Right hindlimb (tissue), 1 donor: ENCODE measurements around the gene PRKAG2.

Experiments
- DNase-seq: peaks from one replicate; pipeline ENCODE4 v3.0.0-alpha.2; 2018

Gene PRKAG2

DNA sequence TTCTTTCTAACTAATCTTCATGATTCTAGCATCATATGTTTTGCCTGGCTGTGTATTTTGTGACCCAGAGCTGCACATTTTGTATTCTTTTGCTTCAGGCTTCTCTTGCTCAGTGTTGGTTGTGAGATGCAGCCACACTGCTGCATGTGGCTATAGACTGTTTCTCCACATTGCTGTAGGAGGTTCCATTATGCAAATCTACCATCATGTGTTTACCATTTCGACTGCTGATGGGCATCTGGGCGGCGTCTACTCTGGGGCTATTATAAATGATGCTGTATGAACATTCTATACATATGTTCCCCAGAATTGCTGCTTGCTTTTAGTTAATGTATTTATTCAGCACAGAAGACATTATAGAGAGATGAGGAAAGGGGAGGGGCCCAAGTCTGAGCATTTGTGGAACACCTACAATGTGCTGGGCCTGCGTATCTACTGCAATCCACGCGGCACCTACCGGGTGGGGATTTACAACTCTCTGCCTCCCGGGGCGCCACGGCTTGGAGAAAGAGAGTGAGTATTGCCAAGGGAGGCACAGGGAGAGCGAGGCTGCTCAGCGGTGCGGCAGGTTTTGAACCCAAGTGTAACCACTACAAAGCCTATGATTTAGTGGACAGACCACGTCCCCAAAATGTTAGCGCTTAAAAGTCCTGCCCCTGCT lies 172.5 kb downstream of the PRKAG2 start:
- no peak for DNase-seq

- DNase-seq: no peak
Observed at GRCh38 chr7:151702961-151703360, 174.0 kb downstream of the PRKAG2 start.

- DNase-seq: no peak
Observed at GRCh38 chr7:151700586-151701165, 176.2 kb downstream of the PRKAG2 start.

- DNase-seq: no peak
Observed at GRCh38 chr7:151699928-151700319, 177.0 kb downstream of the PRKAG2 start.

- no peak for DNase-seq
Observed at GRCh38 chr7:151699147-151699927, 177.6 kb downstream of the PRKAG2 start.

- no peak for DNase-seq
Observed at GRCh38 chr7:151697942-151698341, 179.0 kb downstream of the PRKAG2 start.

DNA sequence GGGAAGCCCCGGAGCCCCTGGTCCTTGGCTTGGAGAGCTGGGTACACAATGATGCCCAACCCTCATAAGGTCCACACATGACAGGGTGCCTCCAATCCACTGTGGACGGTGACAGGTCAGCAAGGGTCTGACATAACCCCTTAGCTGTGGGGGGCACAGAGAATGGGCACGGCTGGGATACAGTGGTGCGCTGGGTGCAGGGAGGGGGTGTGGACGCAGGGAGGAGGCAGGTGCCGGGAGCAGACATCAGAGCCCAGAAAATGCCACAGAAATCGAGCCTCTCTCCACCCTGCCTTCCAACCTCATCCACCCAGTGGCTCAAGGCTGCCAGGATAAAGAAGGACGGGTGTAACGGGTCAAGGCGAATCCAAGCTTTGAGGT lies 179.4 kb downstream of the PRKAG2 start:
- no peak for DNase-seq

DNA sequence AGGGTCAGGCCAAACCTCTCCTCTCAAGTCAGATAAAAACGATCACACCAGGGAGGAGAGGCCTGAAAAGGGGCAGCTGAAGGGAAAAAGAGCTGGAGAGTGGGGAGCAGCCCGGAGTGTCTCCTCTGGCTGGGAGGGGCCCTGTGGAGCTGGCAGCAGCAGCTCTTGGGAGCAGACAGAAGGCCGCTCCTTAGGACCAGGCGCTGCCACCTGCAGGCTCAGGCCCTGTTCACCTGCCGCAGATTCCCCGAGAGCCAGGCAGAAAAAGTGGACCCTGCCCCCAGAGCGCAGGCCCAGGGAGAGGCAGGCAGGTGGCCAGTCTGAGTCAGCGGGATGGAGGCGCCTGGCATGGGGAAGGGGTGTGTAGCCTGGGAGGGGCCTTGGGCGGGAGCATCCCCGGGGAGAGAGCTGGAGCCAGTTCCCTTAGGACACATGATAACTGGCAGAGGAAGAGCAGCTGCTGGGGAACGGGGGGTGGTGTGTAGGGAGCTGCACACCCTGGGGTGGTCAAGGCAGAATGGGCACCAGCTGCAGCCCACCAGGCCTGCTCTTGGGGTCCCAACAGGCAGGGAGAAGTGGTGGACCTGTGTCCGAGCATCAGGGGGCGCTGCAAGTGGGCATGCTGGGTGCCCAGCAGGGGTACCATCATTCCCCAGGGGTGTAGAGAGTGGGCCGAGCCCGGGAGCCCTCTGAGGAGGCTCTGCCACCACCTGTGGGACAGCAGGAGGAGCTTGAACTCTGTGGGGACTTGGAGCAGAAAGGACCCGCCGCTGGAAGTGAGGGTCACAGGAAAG lies 180.0 kb downstream of the PRKAG2 start:
- no peak for DNase-seq

- no peak for DNase-seq
Observed at GRCh38 chr7:151695951-151696541, 180.9 kb downstream of the PRKAG2 start.

GRCh38 chr7:151694828-151695580 lies 181.9 kb downstream of the PRKAG2 start:
- DNase-seq: peak; percentile 53

DNA sequence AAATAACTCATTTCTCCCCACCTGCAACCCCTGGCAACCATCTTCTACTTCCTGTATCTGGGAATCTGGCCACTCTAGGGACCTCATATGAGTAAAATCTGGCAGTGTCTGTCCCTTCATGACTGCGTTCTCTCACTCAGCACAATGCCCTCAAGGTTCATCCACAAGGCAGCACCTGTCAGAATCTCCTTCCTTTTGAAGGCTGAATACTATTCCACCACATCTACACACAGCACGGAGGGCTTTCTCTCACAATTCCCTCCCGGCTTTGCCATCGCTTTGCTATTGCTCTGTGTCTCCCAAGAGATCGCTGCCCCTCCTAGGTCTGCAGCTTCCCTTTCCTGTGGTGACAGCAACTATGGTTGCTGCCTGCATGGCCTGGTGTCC lies 182.5 kb downstream of the PRKAG2 start:
- no peak for DNase-seq

- DNase-seq: no peak
Observed at GRCh38 chr7:151693140-151693539, 183.8 kb downstream of the PRKAG2 start.

DNA sequence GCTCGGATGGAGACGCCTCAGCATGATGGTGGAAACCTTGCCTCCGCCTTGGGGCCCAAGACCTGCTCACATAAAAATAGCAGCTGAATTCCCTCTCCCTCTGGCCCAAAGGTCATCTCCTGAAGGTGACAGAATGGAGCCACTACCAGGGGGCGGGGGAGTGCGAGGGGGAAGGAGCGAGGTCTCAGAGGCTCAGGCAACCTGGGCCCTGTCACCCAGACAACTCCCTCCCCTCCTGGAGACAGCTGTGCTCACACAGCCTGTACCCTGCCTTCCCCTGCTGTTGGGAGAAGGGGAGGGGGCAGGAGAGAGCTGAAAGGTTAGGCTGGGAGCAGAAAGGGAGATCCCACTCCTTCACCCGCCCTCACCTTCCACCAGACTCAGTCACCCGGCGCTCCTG lies 184.2 kb downstream of the PRKAG2 start:
- DNase-seq: no peak

GRCh38 chr7:151691449-151691848 lies 185.5 kb downstream of the PRKAG2 start:
- DNase-seq: no peak

DNA sequence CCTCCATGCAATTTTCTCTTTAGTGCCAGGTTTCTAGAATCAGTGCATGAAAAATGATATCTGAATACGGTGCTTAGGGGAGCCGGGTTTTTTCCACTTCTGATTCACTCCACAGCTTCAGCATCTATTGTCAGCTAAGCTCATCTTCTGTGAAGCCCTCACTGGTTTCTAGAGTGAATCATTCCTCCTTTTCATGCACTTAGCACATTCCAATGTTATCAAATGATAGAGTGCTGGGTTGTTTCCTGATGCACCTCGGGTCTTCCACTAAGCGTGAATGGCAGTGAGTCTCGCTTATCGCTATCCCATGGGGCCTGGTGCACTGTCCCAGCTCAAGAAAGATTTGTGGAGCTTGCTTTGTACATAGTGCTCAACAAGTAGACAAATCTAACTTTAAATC lies 186.3 kb downstream of the PRKAG2 start:
- no peak for DNase-seq

DNA sequence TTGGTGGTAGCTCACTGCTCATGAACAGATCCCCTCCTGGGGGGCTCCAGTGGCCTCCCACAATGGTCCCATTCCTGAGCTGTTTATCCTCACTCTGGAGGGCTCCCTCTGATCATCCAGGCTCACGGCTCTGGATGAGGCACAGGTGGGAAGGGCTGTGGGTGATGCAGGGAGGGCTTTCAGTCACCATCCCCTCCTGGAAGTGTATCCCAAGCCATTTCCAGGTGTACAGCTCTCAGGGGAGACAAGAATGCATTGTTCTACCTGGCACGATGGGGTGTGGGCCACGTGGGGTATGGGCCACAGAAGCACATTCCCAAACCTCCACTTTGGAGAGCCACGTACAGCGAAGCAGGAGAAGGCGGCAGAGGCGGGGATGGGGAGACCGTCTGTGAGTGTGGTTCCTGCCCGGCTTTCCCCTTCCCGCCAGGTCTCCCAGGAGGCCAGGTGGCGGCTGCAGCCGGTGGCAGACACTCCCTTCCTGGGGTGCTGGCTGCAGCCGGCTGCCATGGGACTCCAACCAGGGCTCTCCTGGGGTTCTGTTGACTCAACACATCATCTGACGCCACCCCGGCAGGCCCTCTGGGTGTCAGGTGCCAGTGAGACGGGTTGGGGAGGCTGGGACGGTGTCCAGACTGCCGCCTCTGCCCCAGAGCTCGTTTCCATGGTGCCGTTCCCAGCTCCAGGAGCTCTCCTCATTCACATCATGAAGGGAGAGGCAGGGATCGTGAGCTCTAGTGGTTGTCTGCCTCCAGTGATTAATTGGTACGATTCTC lies 187.5 kb downstream of the PRKAG2 start:
- DNase-seq: no peak

DNA sequence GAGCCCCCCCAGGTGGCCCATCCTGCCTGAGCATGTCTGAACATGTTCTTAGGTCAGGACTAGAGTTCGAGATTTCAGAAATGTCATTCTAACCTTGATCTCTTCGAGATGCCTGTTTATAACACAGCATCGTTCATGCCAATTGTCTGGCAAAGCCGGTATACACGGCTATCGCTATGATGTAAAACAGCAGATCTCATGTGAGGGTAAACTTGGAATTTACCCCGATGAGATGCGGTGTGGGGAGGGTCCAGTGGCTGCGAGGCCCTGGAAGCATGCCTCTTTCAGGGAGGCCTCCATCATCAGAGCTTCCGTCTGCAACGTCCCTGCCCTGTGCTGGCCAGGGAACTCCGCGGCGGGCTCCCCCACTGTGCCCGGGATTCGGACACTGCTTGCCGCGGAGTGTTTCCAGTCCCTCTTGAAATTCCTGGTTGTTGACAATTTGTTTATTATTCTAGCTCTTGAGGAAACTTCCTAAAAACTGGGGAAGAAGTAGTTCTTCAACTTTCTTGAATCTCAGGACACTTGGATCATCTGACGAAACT lies 188.6 kb downstream of the PRKAG2 start:
- DNase-seq: no peak

DNA sequence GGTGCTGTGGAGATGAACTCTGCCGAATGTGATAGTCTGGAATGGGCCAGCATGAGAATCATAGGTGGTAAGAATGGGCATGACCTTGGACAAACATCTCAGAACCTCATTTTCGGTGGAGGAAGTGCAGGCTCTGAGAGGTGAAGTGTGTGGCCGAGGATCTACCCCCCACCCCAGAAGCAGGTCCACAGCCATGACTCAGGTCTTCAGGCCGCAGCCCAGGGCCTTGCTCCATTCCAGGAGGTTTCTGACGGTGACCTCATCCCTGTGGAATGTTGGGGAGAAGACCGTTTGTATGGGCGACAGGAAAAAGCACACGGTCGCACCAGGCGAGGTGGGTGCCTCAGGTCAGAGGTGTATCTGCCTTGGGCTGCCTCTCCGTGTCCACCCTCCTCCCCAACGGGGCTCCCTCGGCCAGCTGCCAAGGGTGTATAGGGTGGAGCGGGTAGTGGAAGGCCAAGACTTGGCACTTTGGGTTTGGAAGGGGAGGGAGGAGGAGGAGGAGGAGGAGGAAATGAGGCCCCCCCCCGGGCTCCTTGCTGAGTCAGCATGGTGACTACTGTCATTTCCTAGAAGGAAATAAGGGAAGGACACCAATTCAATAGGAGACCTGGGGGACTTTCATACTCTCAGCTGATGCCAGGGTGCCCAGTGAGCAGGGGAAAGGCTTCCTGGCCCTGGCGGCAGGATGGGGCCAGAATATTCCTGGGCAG lies 189.2 kb downstream of the PRKAG2 start:
- no peak for DNase-seq

GRCh38 chr7:151686826-151687225 lies 190.1 kb downstream of the PRKAG2 start:
- DNase-seq: no peak

DNA sequence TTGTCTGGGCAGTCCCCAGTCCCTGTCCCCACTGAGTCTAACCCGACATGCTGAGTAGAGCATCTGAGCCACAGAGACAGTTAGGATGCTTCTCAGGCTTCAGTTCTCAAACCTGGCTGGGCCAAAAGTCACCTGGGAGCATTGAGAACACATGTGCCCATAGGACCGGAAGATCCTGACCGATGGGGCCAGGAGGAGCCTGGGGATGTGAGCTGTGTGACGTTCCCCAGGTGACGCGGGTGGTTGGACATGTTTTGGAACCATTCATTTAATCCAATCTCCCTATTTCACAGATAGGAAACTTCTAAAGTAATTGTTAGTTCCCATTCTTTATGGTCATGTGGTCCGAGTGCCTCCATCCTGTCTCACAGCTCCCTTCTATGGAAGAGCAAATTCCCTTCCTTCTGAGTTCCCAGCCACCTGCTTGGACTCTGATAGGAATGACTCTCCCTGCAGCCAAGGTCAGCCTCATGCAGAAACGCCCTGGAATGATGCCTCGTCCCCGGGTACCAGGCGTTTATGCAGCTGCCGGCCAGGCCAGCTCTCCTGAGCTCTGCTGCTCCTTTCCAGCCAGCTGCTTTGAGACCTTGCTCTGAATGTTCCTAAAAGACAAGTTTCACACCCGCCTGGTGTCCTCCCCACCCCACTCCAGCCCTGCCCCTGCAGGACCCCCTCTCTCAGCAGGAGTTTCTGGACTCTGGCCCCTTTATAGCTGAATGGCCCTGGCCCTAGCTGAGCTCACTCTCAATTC lies 190.7 kb downstream of the PRKAG2 start:
- peak; percentile 63 for DNase-seq
